Activated CD4-positive, alpha-beta memory T cell treated with anti-CD3 and anti-CD28 coated beads, Interleukin-2, amount 10 ng/mL, durations not matched to agents 7 days and 5 days (primary cell): ENCODE measurements around the gene CCDC148. TPM values are rescaled to one million over a fixed set of nuclear protein-coding genes. Genes with fewer than 3 reads are reported as not detected.
"Not testable (repeated sequence)": the region's sequence is repeated elsewhere in the genome, so short reads cannot be mapped to it uniquely, and the experiment has no call there.

Experiments
- CTCF ChIA-PET: fragments of 350-600 bp; sonication (Branson Sonifier 250); formaldehyde crosslinking; loops from one replicate; lab custom pipeline; 2021; ENCODE audit warnings: antibody characterized with exemption, inconsistent platforms; lab: Charles Lee
- POLR2A ChIA-PET: fragments of 350-600 bp; sonication (Branson Sonifier 250); formaldehyde crosslinking; loops from one replicate; lab custom pipeline; 2021; ENCODE audit warnings: antibody characterized with exemption; lab: Charles Lee
- DNase-seq: peaks from one replicate; pipeline ENCODE4 v3.0.0-alpha.2; 2020
- H3K27ac Mint-ChIP-seq: one replicate; pipeline ENCODE4 v1.8.0; 2021; ENCODE audit warnings: mild to moderate bottlenecking, mixed read lengths
- H3K27me3 Mint-ChIP-seq: one replicate; pipeline ENCODE4 v1.8.0; 2021; ENCODE audit warnings: mixed read lengths
- H3K36me3 Mint-ChIP-seq: one replicate; pipeline ENCODE4 v1.8.0; 2021; ENCODE audit warnings: low read depth, mixed read lengths
- H3K4me1 Mint-ChIP-seq: one replicate; pipeline ENCODE4 v1.8.0; 2021; ENCODE audit warnings: mixed read lengths
- H3K4me3 Mint-ChIP-seq: one replicate; pipeline ENCODE4 v1.8.0; 2021; ENCODE audit warnings: mild to moderate bottlenecking, mixed read lengths
- H3K9me3 Mint-ChIP-seq: one replicate; pipeline ENCODE4 v1.8.0; 2021; ENCODE audit warnings: mixed read lengths
- total RNA-seq, 2 experiments: library from RNA; stranded (reverse); gene quantifications; one replicate each; pipeline ENCODE4 v1.2.3, GENCODE V29; 2021

Gene CCDC148
- total RNA-seq, 2 experiments from 2014 or later: not detected

GRCh38 chr2:158457092-158457825 lies 706 bp upstream of the CCDC148 start:
- ChIA-PET CTCF (interaction anchor here (0.8 to 1.5 kb wide), 3 partner anchors 12 to 22 kb away, joined by 3 read pairs; no protein-coding TSS in a partner anchor), POLR2A (interaction anchor here (1.3 kb wide), 3 partner anchors 21 to 581 kb away, joined by 3 read pairs; partner anchors contain the start of gene ACVR1)
- peaks cover 28% of the 10 kb centered on the region for H3K27me3 Mint-ChIP-seq
- DNase-seq: peak; percentile 58
- H3K9me3 Mint-ChIP-seq: no peaks in the 10 kb centered on the region
- peaks cover 30% of the 10 kb centered on the region for H3K4me1 Mint-ChIP-seq
- peaks cover 3% of the 10 kb centered on the region for H3K36me3 Mint-ChIP-seq
- peak overlapping the region; percentile 76 for H3K27ac Mint-ChIP-seq
- peak overlapping the region; percentile 91 for H3K4me3 Mint-ChIP-seq

GRCh38 chr2:158443606-158444005 lies 12.9 kb downstream of the CCDC148 start:
- no peak for DNase-seq
- Mint-ChIP-seq H3K36me3 (no peaks in the 10 kb centered on the region), H3K4me1 (no peaks in the 10 kb centered on the region), H3K4me3 (no peak overlapping the region), H3K9me3 (peaks cover 3% of the 10 kb centered on the region), H3K27me3 (no peaks in the 10 kb centered on the region), H3K27ac (no peak overlapping the region)
- ChIA-PET CTCF (no interaction called here), POLR2A (no interaction called here)

GRCh38 chr2:158439062-158439461 lies 17.5 kb downstream of the CCDC148 start:
- H3K36me3 Mint-ChIP-seq, H3K4me3 Mint-ChIP-seq, H3K27me3 Mint-ChIP-seq, DNase-seq, POLR2A ChIA-PET, H3K4me1 Mint-ChIP-seq, CTCF ChIA-PET, H3K27ac Mint-ChIP-seq, H3K9me3 Mint-ChIP-seq: not testable (repeated sequence)

GRCh38 chr2:158433716-158434115 lies 22.8 kb downstream of the CCDC148 start:
- H3K4me1 Mint-ChIP-seq, H3K9me3 Mint-ChIP-seq, H3K27ac Mint-ChIP-seq, DNase-seq, H3K4me3 Mint-ChIP-seq, H3K27me3 Mint-ChIP-seq, H3K36me3 Mint-ChIP-seq, POLR2A ChIA-PET: not testable (repeated sequence)
- CTCF ChIA-PET: interaction anchor here (0.5 kb wide), 1 partner anchor 427 kb away, joined by 3 read pairs; no protein-coding TSS in a partner anchor

GRCh38 chr2:158432117-158432516 lies 24.4 kb downstream of the CCDC148 start:
- Mint-ChIP-seq H3K36me3 (no peaks in the 10 kb centered on the region), H3K27ac (no peak overlapping the region), H3K27me3 (peaks cover 2% of the 10 kb centered on the region), H3K9me3 (peaks cover 5% of the 10 kb centered on the region), H3K4me3 (no peak overlapping the region), H3K4me1 (no peaks in the 10 kb centered on the region)
- ChIA-PET CTCF (no interaction called here), POLR2A (no interaction called here)
- no peak for DNase-seq

- ChIA-PET CTCF (no interaction called here), POLR2A (no interaction called here)
- Mint-ChIP-seq H3K27ac (no peak overlapping the region), H3K4me3 (no peak overlapping the region), H3K27me3 (no peaks in the 10 kb centered on the region), H3K4me1 (no peaks in the 10 kb centered on the region), H3K36me3 (no peaks in the 10 kb centered on the region), H3K9me3 (no peaks in the 10 kb centered on the region)
- DNase-seq: no peak
Observed at GRCh38 chr2:158414538-158414937, 42.0 kb downstream of the CCDC148 start.

GRCh38 chr2:158413581-158413980 lies 43.0 kb downstream of the CCDC148 start:
- no peak for DNase-seq
- H3K9me3 Mint-ChIP-seq: no peaks in the 10 kb centered on the region
- ChIA-PET POLR2A (no interaction called here), CTCF (no interaction called here)
- no peak overlapping the region for H3K4me3 Mint-ChIP-seq
- H3K27ac Mint-ChIP-seq: no peak overlapping the region
- no peaks in the 10 kb centered on the region for H3K36me3 Mint-ChIP-seq
- no peaks in the 10 kb centered on the region for H3K27me3 Mint-ChIP-seq
- H3K4me1 Mint-ChIP-seq: no peaks in the 10 kb centered on the region

GRCh38 chr2:158412206-158412605 lies 44.3 kb downstream of the CCDC148 start:
- H3K9me3 Mint-ChIP-seq: no peaks in the 10 kb centered on the region
- H3K27ac Mint-ChIP-seq: no peak overlapping the region
- no peaks in the 10 kb centered on the region for H3K4me1 Mint-ChIP-seq
- peaks cover 2% of the 10 kb centered on the region for H3K27me3 Mint-ChIP-seq
- H3K36me3 Mint-ChIP-seq: no peaks in the 10 kb centered on the region
- DNase-seq: no peak
- POLR2A ChIA-PET: no interaction called here
- CTCF ChIA-PET: no interaction called here
- H3K4me3 Mint-ChIP-seq: no peak overlapping the region

- no peaks in the 10 kb centered on the region for H3K36me3 Mint-ChIP-seq
- peaks cover 3% of the 10 kb centered on the region for H3K27me3 Mint-ChIP-seq
- H3K4me3 Mint-ChIP-seq: no peak overlapping the region
- no peak overlapping the region for H3K27ac Mint-ChIP-seq
- POLR2A ChIA-PET: no interaction called here
- no peak for DNase-seq
- no peaks in the 10 kb centered on the region for H3K4me1 Mint-ChIP-seq
- no peaks in the 10 kb centered on the region for H3K9me3 Mint-ChIP-seq
- CTCF ChIA-PET: no interaction called here
Observed at GRCh38 chr2:158411748-158412147, 44.8 kb downstream of the CCDC148 start.

- DNase-seq: no peak
- H3K4me3 Mint-ChIP-seq: no peak overlapping the region
- H3K27me3 Mint-ChIP-seq: peaks cover 3% of the 10 kb centered on the region
- CTCF ChIA-PET: no interaction called here
- POLR2A ChIA-PET: no interaction called here
- no peak overlapping the region for H3K27ac Mint-ChIP-seq
- H3K9me3 Mint-ChIP-seq: no peaks in the 10 kb centered on the region
- H3K36me3 Mint-ChIP-seq: no peaks in the 10 kb centered on the region
- no peaks in the 10 kb centered on the region for H3K4me1 Mint-ChIP-seq
Observed at GRCh38 chr2:158410132-158410531, 46.4 kb downstream of the CCDC148 start.

- POLR2A ChIA-PET: no interaction called here
- peaks cover 11% of the 10 kb centered on the region for H3K27me3 Mint-ChIP-seq
- H3K9me3 Mint-ChIP-seq: no peaks in the 10 kb centered on the region
- no peak overlapping the region for H3K4me3 Mint-ChIP-seq
- no peaks in the 10 kb centered on the region for H3K4me1 Mint-ChIP-seq
- CTCF ChIA-PET: no interaction called here
- no peaks in the 10 kb centered on the region for H3K36me3 Mint-ChIP-seq
- H3K27ac Mint-ChIP-seq: no peak overlapping the region
- DNase-seq: no peak
Observed at GRCh38 chr2:158407031-158407430, 49.5 kb downstream of the CCDC148 start.

- Mint-ChIP-seq H3K36me3 (no peaks in the 10 kb centered on the region), H3K4me1 (no peaks in the 10 kb centered on the region), H3K4me3 (no peak overlapping the region), H3K27me3 (peaks cover 17% of the 10 kb centered on the region), H3K9me3 (no peaks in the 10 kb centered on the region), H3K27ac (no peak overlapping the region)
- no peak for DNase-seq
- CTCF ChIA-PET: no interaction called here
- POLR2A ChIA-PET: no interaction called here
Observed at GRCh38 chr2:158405341-158405740, 51.2 kb downstream of the CCDC148 start.

GRCh38 chr2:158403237-158403636 lies 53.3 kb downstream of the CCDC148 start:
- no peak for DNase-seq
- Mint-ChIP-seq H3K9me3 (no peaks in the 10 kb centered on the region), H3K4me3 (no peak overlapping the region), H3K4me1 (no peaks in the 10 kb centered on the region), H3K27me3 (peaks cover 22% of the 10 kb centered on the region), H3K36me3 (no peaks in the 10 kb centered on the region), H3K27ac (no peak overlapping the region)
- POLR2A ChIA-PET: no interaction called here
- CTCF ChIA-PET: no interaction called here

GRCh38 chr2:158402665-158403064 lies 53.9 kb downstream of the CCDC148 start:
- CTCF ChIA-PET: no interaction called here
- peaks cover 26% of the 10 kb centered on the region for H3K27me3 Mint-ChIP-seq
- no peak for DNase-seq
- H3K36me3 Mint-ChIP-seq: no peaks in the 10 kb centered on the region
- H3K4me1 Mint-ChIP-seq: no peaks in the 10 kb centered on the region
- H3K4me3 Mint-ChIP-seq: no peak overlapping the region
- no peaks in the 10 kb centered on the region for H3K9me3 Mint-ChIP-seq
- POLR2A ChIA-PET: no interaction called here
- no peak overlapping the region for H3K27ac Mint-ChIP-seq
